ENCODE data around the gene ANKRD34A.
"Not testable (repeated sequence)": the region's sequence is repeated elsewhere in the genome, so short reads cannot be mapped to it uniquely, and the experiment has no call there.

ANKRD34A gene

DNA sequence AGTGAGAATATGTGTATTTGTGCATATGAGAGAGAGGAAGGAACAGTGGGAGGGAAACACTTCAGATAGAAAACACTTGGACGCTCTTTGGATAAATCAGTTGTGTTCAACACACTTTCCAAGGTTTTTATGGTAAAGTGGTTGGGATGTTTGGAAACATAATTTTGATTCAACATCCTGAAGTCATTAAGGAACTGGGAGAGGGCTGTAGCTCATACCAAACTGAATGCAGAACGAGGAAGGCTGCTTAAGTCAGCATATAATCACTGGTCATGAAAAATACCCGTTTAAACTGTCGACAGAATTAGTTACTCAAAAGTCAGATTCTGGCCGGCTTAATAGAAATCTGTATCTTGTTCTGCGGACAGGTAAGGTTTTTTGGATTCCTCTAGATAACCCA is 21.5 kb downstream of the ANKRD34A start:
- DNase-seq, result no peak

DNA sequence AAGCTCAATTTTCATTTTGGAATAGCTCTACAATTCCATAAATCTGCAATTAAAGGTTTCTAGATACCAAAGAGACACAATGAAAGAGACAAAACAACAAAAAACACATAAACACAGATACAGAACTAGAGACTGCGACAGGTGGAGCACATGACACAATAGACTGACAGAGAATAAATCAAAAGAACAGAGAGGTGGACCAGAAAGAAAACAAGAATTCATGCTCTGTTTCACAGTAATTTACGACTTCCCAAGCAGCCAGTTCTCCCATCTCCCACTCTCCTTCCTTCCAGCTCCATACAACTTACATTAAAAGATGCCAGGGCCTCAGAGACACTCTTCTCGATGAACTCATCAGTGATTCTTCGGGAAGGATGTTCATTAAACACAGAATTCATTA is 22.0 kb downstream of the ANKRD34A start:
- no peak for DNase-seq

DNA sequence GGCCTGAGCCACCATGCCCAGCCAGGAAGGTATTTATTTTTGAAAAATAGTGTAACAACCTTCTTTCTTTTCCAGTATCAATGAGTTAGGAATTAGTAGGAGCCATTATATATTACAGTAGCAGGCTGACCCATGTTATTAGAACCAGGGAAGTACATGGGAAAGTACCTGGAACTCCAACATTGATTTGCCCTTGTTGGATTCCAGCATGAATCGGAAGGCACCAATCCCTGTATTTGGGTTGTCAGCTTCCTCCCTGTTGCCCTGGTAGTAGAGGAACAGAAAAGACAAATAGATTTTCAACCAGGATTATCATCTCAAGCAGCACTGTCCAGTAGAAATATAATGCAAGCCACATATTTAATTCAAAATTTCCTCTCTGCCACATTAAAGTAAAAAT is 26.9 kb downstream of the ANKRD34A start:
- DNase-seq, result no peak

DNA sequence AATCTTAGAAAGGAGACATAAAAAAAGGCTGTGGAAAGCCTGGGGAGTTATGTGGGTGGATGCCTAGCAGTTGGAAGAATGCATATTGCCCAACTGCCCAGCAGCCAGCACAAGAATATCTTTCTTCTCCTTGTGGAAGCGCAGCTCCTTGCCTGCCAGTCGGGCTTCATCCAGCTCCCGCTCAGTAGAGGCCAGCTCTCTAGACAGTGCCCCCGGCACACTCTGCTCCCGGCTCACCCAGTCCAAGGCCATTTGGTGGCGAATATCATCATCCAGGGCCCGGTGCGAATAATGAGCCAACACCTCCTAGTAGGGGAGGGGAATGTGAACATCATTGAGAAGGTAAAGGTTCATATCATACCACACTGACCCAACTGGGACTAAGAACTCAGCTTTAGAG is 28.1 kb downstream of the ANKRD34A start:
- no peak for DNase-seq

DNA sequence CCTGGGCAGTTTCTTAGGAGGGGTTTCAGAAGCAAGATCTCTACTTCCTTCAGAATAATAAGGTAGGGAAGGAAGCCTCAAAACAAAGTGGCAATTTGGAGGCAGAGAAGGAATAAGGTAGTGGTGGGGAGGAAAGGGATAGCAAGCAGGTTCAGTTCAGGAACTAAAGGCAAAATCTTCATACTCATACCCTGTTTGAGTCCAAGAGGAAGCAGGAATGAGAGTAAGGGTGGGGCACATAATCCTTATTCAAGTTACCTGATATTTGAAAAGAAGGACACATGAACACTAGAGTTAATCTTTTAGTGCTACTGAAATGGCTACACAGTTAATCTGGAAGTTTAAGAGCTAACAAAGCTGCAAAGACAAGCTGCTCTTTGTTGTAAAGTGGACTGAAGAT is 28.7 kb downstream of the ANKRD34A start:
- no peak for DNase-seq

DNA sequence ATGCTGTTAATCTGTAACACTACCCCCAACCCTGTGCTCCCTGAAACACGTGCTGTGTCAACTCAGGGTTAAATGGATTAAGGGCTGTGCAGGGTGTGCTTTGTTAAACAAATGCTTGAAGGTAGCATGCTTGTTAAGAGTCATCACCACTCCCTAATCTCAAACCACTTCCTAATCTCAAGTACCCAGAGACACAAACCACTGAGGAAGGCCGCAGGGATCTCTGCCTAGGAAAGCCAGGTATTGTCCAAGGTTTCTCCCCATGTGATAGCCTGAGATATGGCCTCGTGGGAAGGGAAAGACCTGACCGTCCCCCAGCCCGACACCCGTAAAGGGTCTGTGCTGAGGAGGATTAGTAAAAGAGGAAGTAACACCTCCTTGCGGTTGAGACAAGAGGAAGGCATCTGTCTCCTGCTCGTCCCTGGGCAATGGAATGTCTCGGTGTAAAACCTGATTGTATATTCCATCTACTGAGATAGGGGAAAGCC is 31.8 kb downstream of the ANKRD34A start:
- not testable (repeated sequence) for DNase-seq

DNA sequence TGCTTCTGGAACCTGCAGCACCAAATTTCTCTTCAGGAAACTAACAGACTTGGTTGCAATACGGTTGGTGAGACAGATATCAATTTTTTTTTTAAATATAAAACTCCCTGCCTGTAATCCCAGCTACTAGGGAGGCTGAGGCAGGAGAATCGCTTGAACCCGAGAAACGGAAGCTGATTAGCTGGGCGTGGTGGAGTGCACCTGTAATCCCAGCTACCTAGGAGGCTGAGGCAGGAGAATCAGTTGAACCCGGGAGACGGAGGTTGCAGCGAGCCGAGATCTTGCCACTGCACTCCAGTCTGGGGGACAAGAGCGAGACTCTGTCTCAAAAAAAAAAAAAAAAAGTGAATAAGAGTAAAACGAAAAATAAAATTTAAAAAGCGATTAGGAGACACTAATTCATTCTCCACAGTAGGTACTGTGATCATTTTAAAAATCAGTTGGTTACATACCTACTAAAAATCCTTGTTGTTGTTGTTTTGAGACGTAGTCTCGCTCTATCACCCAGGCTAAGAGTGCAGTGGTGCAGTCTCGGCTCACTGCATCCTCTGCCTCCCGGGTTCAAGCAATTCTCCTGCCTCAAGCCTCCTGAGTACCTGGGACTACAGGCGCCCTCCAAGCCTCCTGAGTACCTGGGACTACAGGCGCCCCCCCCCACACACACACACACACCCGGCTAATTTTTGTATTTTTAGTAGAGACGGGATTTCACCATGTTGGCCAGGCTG is 36.3 kb downstream of the ANKRD34A start:
- no peak for DNase-seq

DNA sequence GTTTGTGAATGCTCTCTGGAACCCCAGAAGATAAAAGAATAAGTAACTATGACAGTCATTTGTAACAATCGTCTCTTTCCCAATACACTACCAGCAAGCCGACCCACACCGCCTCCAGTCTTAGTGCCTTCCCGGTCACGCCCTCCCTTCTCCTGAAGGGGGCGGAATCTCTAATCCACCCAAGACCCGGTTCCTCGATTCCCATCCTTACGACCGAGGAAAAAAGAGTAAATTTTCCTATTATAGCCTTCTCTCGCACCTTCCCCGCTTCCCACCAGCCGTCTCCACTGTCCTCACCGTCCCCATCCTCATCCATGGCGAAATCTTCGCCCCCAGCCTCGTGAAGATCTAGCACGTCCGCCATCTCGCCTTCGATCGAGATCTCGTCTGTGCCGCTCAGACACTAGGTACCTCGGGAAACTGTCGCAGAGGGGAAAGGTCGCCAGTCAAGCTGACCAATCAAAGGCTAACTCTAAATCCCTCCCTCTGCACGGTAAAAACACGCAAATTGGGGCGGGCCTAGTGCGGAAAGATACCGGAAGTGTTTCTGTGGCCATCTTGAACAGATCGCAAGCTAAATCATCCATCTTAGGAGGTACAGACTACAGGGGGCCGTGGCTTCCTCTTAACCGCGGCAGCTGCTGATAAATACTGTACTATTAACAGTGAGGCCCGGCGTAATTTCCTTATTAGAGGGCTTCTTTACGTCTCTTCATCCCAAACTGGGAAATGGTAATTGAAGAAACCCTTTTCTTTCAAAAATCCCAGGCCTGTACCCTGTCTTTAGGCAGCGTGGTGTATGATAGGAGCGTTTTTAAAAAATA is 37.1 kb downstream of the ANKRD34A start, which contains the start of gene RBM8A:
RBM8A (minus strand) TSS at position 422 of the 824 bp plus-strand sequence; CDS start at position 364, 58 bp downstream.
- peak; percentile 99 for DNase-seq

DNA sequence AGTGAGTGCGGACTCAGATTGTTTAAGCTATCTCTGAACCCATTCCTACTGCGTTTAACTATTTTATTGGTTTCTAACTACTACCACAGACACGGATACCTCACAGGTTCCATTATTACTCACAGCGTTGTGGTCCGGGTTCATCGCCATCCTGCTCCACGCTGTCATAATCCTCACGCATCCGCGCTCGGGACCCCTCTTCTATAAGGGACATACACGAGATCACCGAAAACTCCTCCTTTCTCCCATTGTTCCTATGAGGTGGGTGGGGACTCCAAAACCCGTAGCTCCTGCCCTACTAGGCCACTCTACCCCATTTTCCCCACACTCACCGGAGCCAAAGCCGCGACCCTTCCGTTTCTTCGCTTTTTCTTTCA is 37.7 kb downstream of the ANKRD34A start:
- DNase-seq, result no peak

DNA sequence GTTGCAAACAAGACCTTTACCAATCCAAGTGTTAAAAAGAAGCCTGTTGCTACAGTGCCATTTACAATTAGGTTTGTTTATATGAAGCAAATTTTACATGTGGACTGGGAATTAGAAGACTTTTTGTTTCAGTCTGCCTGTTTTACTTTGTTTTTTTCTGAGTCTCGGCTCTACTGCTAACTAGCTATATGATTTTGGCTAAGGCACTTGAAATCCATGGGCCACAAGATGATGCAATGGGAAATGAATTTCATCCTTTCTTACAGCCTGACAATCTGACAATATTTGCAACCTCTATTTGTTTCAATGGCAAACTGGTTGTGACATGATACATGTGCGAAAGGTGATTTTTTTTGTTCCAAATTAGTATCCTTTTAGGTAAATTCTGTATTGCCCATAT is 42.1 kb downstream of the ANKRD34A start:
- no peak for DNase-seq

DNA sequence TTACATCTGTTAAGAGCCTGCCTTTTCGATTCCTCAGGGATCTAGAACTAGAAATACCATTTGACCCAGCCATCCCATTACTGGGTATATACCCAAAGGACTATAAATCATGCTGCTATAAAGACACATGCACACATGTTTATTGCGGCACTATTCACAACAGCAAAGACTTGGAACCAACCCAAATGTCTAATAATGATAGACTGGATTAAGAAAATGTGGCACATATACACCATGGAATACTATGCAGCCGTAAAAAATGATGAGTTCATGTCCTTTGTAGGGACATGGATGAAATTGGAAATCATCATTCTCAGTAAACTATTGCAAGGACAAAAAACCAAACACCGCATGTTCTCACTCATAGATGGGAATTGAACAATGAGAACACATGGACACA is 44.1 kb downstream of the ANKRD34A start:
- not testable (repeated sequence) for DNase-seq

DNA sequence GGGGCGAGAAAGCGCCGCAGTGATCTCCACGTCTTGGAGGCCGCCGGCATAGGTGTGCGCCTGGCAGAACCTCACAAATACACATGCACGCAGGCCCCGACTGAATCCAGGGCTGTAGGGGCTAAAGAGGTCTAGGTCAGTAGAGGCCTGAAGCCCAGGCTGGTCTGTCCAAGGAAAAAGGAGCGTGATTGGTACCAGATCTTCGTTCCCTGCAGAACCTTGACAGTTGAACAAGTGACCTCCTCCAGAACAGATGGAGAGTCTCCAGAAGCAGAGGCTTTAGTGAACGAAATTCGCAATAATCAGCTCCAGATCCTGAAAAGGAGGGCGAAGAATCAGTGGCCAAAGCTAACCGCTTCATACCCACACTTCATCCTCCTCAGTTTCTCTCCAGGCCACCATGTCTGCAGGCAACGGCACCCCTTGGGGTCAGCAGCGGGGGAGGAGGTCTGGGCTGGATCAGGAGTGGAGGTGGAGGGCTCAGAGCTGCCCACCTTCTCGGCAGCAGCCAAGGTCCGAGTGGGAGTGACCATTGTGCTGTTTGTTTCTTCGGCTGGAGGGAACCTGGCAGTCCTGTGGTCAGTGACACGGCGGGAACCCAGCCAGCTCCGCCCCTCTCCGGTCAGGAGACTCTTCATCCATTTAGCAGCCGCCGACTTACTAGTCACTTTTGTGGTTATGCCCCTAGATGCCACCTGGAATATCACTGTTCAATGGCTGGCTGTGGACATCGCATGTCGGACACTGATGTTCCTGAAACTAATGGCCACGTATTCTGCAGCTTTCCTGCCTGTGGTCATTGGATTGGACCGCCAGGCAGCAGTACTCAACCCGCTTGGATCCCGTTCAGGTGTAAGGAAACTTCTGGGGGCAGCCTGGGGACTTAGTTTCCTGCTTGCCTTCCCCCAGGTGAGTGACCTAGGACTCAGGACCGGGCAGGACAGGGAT is 45.1 kb downstream of the ANKRD34A start:
- DNase-seq, result no peak

DNA sequence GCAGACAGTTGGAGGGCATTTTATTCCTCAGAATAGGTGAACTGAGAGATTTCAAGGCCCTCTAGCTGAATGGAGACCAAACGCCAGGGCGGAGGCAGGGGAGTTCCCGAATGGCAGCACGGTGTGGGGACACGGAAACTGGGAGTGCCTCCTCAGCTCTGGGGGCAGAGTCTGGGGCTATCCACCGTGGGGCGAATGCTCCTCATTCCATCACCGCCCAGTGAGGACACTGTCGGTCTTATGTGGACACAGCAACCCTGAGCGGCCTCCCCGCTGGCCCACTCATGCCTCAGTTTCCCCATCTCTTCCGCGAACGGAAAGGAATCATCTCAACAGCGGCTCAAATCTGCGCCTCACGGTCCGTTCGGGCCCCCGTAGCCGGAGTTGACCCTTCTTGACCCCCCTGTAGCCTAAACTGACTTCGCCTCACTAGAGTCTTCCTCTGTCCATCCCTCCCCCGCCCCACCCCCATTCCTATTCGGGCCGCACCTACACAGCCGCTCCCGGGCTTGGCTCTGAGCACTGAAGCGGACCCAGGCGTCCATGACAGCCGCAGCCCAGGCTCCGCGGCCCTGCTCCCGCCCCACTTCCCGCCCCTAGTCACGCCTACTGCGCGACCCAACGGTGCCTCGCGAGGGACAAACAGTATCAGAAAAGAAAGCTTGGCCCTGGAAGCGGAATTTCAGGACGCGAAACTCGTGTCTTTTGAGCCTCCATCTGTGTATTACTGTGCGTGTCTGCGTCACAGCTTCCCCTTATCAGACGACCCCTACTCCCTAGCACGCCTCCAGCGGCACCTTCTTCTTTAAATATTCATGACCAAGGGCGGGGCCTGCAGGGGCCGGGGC is 46.0 kb downstream of the ANKRD34A start, which contains the start of gene PEX11B:
PEX11B (minus strand) TSS at position 574 of the 848 bp plus-strand sequence; CDS start at position 545, 29 bp downstream.
- peak; percentile 71 for DNase-seq

DNA sequence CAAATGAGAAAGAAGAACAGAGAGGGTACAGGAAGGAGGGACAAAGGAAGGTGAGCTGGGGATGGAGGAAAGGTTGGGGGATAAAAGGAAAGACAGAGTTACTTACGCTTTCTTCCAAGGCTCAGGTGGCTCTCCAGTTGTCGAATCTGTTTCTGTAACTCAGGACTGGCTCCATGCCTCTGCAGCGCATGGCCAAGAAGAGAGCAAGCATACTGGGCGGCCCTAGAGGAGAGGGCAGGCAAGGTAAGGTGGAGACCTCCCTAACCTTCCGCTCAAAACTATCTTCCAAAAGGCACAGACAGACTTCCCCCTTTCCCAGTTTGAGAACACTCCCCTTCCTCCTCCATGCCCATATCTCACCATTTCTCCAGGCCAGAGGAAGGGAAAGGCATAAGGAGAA is 46.8 kb downstream of the ANKRD34A start:
- DNase-seq, result no peak

DNA sequence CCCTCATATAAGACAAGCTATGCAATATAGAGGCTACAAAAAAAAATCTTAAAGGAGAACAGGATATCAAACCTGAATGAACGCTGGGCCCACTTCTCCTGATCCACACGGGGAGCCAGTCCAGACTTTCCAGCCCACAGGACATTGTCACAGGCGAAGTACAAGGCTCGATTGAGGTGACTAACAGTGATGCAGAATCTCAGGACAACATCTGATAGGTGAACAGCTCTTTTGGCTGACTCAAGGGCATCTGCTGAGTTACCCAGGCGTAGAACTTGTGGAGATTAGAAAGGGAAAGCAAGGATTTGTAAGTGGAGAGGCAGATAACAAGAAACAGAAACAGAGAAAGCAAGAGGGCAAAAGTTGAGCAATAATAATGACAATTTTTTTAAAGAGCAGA is 47.6 kb downstream of the ANKRD34A start:
- DNase-seq, result no peak

DNA sequence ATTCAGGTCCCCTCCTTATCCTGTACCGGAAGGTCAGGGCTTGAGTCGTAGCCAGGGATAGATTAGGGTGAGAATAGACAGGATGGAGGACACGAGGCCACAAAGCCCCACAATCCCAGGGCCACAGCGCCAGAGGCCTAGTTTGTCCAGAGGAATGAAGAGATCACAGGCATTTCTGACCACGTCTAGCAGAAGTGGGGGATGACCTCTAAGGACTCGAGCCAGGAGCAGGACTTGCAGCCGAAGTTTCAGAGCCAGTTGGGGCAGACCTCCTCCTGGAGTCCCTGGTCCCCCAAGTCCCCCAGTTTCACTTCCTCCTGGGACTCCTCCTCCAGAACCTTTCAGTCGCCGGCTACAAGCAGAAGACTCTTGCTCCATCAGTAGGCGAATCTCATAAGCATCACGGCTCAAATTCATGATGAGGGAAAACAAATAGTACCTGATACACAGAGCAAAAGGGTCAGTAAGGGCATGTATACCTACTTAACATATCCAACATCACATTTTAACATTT is 52.2 kb downstream of the ANKRD34A start:
- DNase-seq, result no peak
